GM21526 (cell line): ENCODE data around the gene THEMIS.
"Not testable (repeated sequence)": the region's sequence is repeated elsewhere in the genome, so short reads cannot be mapped to it uniquely, and the experiment has no call there.

Experiments used
- ATAC-seq: cut with Tn5 transposase; IDR thresholded peaks from one replicate; pipeline ENCODE4 v1.9.1; 2021; ENCODE audit warnings: moderate library complexity; ENCODE audit not compliant: unreplicated experiment, low FRiP score

Gene THEMIS

GRCh38 chr6:127811900-127812570 lies 88.8 kb downstream of the THEMIS start:
- no peak for ATAC-seq

- no peak for ATAC-seq
These were observed 92.9 kb downstream of the THEMIS start for GRCh38 chr6:127807806-127808517.

- ATAC-seq, result no peak
These were observed 104.1 kb downstream of the THEMIS start for GRCh38 chr6:127796713-127797112.

- ATAC-seq, result no peak
These were observed 106.5 kb downstream of the THEMIS start for GRCh38 chr6:127794405-127794804.

- ATAC-seq, result no peak
These were observed 107.5 kb downstream of the THEMIS start for GRCh38 chr6:127793396-127793795.

GRCh38 chr6:127792616-127793015 lies 108.2 kb downstream of the THEMIS start:
- no peak for ATAC-seq

GRCh38 chr6:127791779-127792528 lies 108.9 kb downstream of the THEMIS start:
- ATAC-seq, result no peak

- no peak for ATAC-seq
These were observed 110.3 kb downstream of the THEMIS start for GRCh38 chr6:127790571-127790970.

- no peak for ATAC-seq
These were observed 114.7 kb downstream of the THEMIS start for GRCh38 chr6:127786109-127786508.

GRCh38 chr6:127784468-127784867 lies 116.4 kb downstream of the THEMIS start:
- ATAC-seq, result no peak

- not testable (repeated sequence) for ATAC-seq
These were observed 119.1 kb downstream of the THEMIS start for GRCh38 chr6:127781636-127782272.

GRCh38 chr6:127776320-127776719 lies 124.5 kb downstream of the THEMIS start:
- no peak for ATAC-seq

GRCh38 chr6:127775371-127775770 lies 125.5 kb downstream of the THEMIS start:
- ATAC-seq, result no peak

GRCh38 chr6:127768745-127769144 lies 132.1 kb downstream of the THEMIS start:
- ATAC-seq, result no peak

- ATAC-seq, result no peak
These were observed 132.6 kb downstream of the THEMIS start for GRCh38 chr6:127768223-127768622.

- no peak for ATAC-seq
These were observed 134.9 kb downstream of the THEMIS start for GRCh38 chr6:127765949-127766348.

- ATAC-seq, result no peak
These were observed 138.6 kb downstream of the THEMIS start for GRCh38 chr6:127762284-127762683.

- ATAC-seq, result no peak
These were observed 139.8 kb downstream of the THEMIS start for GRCh38 chr6:127761084-127761483.

- no peak for ATAC-seq
These were observed 151.8 kb downstream of the THEMIS start for GRCh38 chr6:127749095-127749494.

- no peak for ATAC-seq
These were observed 152.6 kb downstream of the THEMIS start for GRCh38 chr6:127748290-127748689.

- ATAC-seq, result no peak
These were observed 162.4 kb downstream of the THEMIS start for GRCh38 chr6:127738423-127738822.
